GM18499 (cell line): Measurements from ENCODE around the gene CD8A.

Experiments used
- ATAC-seq: cut with Tn5 transposase; IDR thresholded peaks from one replicate; pipeline ENCODE4 v1.9.1; 2021; ENCODE audit warnings: moderate number of reproducible peaks; ENCODE audit not compliant: insufficient read depth, unreplicated experiment

Gene CD8A

DNA sequence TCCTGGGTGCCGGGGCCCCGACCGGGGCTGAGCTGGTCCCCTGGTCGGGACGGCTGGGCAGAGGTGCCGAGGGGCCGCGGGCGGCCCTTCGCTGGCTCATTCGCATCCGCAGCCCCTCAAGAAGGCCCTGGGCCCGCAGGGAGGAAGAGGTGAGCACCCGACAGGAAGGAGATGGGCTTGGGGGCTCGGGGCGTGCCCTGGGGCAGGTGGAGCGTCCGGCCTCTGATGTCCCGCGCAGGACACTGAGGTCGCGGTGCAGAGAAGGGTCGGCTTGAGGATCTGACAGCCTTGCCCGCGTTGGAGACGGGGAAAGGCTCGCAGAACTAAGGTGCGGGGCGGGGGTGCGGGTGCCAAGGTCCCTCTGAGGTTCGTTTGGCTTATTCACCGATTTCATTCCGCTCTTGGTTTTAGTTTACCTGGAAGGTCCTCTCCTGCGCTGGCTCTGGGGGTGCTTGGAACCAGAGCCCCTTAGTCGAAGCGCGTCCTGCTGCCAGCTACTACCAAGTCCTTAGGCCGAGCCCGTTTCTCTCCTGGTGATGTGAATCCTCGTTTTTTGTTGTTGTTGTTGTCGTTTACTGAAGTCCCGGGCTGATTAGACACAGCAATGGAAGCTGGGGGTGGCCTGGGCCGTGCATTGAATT, 18.9 kb upstream of the CD8A start:
- ATAC-seq, result no peak

DNA sequence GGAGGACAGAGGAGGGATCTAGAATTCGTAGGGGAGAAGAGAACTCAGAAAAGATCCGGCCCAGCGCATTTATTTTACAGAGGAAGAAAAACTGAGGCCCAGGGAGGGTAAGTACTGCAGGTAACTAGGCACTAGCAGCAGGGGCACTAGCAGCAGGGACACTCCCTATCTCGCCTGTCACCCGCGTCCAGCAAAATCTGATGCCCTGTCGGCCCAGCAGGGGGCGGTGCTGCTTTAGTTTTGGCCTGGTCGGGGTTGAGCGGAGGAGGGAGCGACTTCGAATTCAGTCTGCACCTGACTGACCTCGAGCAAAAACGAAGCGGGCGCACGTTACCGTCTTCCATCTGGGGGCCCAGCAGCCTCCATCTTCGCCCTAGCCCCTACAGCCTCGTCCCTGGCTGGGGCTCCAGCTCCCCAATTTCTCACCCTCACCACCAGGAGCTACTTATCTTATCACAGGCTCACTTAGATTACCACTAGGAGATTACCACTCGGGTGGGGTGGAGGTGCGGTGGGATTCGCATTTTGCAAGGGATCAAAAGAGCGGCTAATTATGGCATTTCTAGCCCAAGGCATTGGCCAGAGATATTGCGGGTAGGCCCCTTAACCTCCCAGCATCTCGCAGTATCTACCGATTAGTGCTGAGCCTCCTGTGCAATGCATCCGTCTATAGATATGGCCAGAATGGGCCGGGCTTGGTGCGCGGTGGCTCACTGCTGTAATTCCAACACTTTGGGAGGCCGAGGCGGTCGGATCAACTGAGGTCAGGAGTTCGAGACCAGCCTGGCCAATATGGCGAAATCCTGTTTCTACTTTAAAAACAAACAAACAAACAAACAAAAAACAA, 17.8 kb upstream of the CD8A start:
- ATAC-seq, result peak; percentile 92

DNA sequence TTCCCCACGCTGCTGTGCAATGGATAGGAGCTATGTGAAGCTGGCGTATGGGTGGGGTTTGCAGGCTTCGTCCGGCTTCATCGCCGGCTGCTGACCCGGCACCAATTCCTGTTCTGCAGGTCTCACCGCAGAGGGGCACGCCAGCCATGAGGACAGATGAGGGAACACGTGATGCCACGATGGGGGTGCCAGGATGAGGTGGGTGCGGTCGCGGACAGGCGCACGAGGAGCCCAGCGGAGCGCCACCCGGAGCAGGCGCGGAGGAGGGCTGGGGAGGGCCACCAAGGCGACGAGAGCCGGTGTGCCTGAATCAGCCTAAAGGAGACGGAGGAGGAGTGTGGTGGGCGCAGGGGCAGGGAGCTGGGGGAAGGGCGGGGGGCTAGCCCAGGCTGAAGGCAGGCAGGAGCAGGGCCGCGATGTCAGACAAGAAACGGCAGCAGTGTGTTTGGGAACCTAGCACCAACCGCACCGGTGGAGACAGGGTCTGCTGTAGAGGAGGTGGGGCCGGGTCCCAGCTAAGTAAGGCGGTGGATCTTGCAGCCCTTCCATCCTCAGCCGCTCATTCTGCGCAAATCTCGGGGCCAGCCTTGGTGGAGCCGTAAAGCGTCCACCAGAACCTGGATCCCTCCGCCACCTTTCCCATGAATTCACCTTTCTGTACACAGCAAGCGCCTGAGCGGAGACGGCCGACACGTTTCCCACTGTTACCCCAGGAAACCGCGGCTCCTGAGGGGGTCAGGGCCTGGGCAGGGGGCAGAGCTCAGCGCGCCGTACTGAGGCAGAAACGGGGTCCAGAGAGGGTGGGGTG, 17.0 kb upstream of the CD8A start:
- no peak for ATAC-seq

DNA sequence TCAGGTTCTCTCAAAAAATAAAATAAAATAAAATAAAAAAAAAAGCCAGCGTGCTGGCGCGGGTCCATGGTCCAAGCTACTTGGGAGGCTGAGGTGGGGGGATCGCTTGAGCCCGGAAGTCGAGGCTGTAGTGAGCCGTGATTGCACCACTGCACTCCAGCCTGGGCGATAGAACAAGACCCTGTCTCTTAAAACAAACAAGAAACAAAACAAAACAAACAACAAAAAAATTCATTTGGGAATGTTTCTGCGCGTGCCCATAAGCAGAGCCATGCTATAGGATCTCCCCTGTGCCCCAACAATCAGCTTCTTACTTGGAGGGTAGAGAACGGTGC, 16.4 kb upstream of the CD8A start:
- ATAC-seq, result no peak

DNA sequence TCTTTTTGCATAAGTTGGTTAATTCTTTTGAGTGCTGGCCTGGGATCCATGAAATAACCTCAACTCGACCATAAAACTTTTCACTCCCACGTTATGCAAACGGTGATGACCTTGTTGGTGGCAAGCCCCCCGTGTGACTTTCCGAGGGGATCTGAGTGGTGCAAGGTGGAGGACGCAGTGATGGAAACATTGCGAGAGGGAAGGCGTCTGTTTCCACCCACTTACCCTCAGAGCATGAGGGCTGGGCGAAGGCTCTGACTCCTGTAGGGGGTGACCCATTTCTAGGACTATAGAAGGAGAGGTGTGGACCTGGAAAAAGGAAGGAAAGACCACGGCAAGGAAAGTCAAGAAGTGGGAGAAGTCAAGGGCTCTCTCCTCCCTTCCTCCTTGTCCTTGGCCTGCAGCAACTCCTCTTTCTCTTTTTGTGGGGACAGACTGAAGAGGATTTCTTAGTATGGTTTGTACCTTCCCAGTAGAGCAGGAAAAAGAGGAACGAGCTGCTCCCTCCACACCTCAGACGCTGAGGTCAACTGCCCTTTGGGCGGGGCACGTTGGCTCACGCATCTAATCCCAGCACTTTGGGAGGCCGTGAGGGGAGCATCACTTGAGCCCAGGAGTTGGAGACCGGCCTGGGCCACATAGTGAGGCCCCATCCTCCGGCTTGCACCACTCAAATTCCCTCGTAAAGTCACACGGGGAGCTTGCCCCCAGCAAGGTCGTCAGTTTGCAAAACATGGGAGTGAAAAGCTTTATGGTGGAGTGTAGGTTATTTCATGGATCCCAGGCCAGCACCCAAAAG, 15.5 kb upstream of the CD8A start:
- ATAC-seq, result no peak

DNA sequence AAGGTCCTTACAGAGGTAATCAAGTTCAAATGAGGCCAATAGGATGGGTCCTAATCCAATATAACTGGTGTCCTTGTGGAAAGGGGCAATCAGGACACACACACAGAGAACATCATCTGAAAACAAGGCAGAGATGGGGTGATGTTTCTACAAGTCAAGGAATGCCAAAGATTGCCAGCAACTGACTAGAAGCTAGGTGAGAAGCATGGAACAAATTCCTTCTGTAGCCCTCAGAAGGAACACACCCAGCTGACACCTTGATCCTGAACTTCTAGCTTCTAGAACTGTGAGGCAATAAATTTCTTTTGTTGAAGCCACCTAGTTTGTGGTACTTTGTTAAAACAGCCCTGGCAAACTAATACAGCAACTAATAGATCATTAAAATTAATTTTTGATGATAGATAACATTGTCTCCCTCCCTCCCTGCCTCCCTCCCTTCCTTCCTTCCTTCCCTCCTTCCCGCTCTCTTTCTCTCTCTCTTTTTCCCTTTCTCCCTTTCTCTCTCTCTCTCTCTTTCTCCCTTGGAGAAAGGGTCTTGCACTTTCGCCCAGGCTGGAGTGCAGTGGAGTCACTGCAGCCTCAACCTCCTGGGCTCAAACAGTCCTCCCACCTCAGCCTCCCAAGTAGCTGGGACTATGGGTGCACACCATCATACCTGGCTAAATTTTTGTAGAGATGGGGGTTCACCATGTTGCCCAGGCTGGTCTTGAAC, 10.3 kb upstream of the CD8A start:
- no peak for ATAC-seq

DNA sequence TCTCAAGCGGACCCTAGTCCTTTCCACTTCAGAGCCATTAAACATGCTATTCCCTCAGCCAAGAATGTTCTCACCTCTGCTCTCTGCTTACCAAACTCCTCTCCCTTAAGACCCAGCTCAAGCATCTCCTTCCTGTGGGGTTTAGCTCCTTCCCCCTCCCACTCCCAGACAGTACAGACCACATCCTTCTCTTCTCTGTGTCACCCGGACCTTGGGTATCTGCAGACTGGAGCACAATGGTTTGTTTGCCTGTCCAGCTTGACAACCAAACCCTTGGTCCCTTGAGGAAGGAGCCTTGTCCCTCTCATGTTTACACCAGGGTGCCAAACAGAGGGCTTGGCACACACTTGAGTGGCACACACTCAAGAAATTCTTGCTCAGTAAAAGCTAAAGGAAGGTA, 4.1 kb upstream of the CD8A start:
- ATAC-seq, result no peak

DNA sequence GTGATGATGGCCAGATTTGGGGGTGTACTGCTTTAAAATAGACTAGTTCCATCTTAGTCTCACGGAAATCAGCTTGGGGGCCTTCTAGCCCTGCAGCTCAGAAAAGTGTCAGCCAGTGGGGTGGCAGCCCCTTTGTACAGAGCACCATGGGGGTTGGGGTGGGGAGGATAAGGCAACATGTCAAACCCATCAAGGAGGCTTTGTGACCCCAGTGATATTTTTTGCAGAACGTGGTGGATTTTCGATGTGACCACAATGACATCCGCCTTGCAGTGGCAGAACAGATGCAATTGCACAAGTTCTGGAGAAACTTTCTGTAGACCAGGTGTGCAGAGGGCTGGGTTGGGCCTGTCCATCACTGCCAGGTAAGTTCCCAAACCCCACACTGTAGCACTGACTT, 3.0 kb upstream of the CD8A start:
- no peak for ATAC-seq

DNA sequence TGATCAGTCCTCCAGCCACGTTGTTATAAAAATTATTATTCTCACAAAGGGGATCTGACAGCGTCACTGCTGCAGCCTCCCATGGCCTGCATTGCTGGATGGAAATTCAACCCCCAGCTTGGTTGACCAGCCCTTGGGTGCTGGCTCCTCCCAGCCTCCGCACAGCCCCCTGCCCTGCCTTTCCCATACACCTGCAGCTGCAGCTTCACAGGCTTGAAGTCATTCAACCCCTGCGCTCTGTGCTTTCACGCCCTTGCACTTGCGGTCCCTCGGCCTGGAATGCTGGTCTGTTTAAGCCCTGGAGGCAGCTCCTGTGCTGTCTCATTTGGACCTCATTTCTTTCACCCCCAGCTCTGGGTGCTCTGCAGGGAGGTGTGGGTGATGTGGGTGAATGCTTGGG, 860 bp upstream of the CD8A start:
- no peak for ATAC-seq

DNA sequence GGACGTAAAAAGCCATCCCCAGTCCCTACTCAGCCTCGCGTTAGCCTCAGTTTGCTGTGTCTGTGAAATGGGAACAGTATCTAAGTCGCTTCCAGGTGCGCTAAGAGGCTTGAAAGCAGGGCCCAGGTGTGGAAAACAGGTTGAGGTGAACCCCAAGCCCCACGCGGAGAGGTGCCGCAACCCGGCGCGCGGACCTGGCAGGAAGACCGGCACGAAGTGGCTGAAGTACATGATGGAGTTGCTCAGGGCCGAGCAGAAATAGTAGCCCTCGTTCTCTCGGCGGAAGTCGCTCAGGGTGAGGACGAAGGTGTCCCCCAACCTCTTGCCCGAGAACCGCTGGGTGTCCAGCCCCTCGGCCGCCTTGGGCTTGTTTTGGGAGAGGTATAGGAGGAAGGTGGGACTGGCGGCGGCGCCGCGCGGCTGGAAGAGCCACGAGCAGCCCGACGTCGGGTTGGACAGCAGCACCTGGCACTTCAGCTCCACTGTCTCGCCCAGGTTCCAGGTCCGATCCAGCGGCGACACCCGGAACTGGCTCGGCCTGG, 508 bp downstream of the CD8A start:
- ATAC-seq, result no peak

DNA sequence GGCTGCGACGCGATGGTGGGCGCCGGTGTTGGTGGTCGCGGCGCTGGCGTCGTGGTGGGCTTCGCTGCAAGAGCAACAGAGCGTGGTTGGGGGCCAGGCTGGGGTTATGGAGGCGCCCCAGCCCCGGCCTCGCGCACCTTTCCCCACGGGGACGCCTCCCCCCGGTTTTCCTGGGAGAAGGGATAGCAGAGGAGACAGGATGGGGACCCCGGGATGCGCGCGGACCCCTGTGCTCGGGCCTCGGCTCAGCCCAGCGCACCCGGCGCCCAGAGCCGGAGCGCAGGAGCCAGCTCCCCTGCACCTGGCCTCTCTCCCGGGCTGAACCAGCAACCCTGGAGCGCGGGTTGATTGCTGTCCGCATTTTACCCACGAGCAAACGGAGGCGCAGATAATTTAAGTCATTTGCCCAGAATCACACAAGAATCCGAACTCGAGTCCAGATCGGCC, 1.0 kb downstream of the CD8A start:
- ATAC-seq, result no peak

DNA sequence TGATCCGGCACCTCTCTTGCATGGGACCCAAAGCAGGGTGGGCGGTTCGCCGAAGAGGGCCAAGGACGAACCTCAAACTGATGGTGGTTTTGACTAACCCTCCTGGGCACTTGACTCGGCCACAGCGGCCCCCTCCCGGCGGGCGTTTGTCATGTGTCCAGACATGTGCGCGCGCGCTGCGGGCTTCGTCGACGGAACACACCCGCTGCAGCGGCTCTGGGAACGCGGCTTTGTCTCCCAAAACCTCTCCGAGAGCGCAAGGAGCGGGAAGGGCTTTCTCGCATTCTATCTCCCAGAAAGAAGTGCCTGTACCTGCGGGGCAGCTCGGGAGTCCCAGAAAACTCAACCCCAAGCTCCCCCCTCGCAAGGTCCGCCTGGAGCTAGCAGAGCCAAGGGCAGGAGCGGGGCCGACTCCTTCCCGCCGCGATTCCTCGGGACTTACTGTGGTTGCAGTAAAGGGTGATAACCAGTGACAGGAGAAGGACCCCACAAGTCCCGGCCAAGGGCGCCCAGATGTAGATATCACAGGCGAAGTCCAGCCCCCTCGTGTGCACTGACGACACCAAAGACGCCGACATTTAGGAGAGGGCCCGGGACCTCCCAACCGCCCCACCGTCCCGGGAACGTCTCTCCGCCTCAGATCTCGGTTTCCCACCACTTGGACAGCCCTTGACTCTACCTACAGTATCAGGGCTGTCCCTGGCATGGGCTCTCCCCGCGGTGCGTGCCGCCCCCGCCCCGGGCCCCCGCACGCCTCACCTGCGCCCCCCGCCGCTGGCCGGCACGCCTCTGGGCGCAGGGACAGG, 1.6 kb downstream of the CD8A start:
- no peak for ATAC-seq

DNA sequence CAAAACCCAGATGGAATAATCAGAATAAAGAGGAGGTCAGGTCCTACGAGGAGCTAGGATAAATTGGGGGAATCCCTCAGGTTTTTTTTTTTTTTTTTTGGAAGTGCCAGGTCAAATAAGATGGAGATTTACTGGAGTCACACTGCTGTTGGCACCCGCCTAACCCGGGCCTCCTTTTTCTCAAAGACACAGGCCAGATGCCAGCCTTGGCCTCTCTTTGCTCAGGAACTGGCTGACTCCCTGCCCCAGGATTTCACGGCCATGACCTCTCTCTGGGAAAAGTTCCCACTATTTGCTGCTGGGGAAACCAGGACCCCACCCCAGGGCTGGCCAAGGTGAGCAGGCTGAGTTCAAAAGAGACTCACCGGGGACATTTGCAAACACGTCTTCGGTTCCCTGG, 2.5 kb downstream of the CD8A start:
- no peak for ATAC-seq

DNA sequence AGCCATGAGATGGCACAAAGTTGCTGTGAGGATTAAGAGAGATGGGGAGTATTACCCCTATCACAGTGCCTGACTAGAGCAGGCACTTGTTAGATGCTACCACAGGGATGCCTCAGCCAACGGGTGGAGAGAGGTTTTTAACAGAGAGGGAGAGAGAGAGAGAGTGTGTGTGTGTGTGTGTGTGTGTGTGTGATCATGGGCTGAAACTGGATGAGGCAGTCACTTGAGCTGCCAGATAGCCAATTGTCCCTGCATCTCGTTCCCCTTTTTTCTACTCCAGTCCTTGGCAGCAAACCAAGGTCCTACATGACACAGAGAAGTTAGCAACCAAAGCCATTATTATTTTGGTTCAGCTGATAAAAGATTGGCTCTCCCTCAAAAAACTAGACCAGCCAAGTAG, 3.0 kb downstream of the CD8A start:
- ATAC-seq, result no peak

DNA sequence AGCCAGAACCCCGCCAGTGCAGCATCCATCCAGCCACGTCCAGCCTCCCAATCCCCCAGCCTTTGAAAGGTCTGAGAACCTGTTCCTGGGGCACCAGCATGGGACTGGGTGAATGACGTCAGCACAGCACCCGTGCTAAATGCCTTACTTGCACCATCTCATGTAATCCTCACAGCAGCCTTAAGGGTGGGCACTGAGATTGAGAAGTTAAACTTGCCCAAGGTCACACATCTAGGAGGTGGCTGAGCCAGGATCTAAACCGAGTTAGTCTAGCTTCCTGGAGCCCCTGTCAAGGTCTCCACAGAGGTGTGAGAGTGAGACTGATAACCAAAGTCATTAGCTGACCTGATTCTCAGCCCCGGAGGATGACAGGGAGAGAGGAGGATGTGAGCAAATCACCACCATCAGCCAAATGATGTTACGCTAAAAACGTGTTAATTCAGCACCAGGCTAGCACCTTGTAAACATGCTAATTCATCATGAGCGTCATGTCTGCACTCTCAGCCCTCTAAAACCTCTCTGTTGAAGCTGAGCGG, 4.6 kb downstream of the CD8A start:
- no peak for ATAC-seq

DNA sequence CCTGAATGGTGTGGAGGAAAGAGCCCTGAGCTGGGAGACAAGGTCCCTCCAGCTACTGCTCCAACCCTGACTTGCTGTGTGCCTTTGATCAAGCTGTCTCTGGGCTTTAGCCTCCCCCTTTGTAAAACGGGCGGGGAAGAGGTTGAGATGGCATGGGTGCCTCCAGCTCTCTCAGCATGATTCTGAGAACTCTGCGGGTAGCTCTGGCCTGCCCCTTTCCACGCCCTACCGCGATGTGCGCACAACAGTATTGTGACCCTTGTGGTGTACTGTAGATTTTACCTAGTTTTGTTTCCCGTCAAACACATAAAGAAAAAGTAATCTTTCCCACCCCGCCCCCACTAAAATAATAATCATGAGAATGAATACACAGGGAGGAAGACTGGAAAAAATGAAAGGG, 5.3 kb downstream of the CD8A start:
- ATAC-seq, result no peak

DNA sequence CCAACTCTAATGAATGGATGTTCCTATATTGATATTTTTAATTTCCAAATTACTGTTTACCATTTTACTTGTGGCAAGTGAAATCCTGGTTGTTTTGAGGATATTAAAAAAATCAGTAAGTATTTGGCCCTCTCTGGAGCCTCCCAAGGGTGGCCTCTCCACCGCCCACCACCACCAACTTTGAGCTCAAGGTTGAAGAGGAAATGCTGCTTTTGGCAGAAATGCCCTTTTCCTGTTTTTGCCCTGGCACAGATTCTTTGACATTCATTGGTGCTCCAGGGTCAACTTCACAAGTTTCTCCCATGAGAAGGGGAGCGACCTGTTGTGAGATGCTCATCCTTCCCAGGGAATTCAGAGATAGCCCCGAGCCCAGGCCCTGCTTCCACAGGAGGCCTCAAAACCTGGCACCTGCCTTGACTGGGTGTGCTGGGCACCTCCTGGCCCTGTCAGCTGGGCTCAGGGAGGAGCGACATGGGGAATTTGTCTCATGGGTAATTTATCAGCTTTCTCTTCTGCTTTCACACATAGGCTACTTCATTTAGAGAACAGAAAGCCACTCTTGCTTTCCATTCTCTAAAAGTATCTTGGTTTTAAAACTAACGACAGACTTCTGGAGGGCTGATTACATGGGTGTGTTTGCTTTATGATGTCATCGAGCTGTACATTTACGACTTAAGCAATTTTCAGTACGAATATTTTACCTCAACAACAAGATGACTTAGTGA, 6.9 kb downstream of the CD8A start:
- peak; percentile 89 for ATAC-seq

DNA sequence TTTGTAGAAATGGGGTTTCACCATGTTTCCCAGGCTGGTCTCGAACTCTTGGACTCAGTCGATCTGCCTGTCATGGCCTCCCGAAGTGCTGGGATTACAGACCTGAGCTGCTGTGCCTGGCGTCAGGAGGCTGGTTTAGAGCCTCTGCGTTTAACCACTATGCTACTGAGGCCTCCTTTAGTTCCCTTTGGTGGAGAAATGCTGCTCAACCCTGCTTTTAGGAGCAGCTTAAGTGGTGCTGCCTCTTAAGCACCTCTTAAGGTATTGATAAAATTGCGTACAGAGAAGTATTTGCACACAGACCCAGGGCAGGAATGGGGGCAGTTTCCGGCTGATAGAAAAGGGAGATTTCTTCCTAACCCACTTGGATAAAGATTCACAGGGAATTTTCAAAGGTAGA, 8.0 kb downstream of the CD8A start:
- ATAC-seq, result no peak
